ENCODE data around the gene SNU13. TPM values are rescaled to one million over a fixed set of nuclear protein-coding genes. Genes with fewer than 3 reads are reported as not detected.

SNU13 gene
- total and polyA plus RNA-seq, 2 of the 4 experiments (the other 2 are of a cell fraction) = 122 to 185 TPM

- dilution Hi-C loops (cut with HindIII; ENCODE audit: low sequenced_read_pairs, unreplicated experiment) = no loop called here
- Histone ChIP-seq H4K20me1 (ENCODE audit: insufficient read depth, low read length) (peaks cover 18% of the 10 kb centered on the region), H2AK9ac (replicated peaks; ENCODE audit: low read depth, low read length, poor library complexity) (no peak overlapping the region), H3K27me3 (ENCODE audit: control insufficient read depth, insufficient read depth, low read length) (no peaks in the 10 kb centered on the region), H3K4ac (ENCODE audit: low read depth, low read length) (no peak overlapping the region), H3K9me1 (ENCODE audit: insufficient read depth, low read length) (peaks cover 12% of the 10 kb centered on the region), H4K5ac (ENCODE audit: low read depth, low read length) (no peak overlapping the region), H3K9ac (ENCODE audit: low read depth, low read length) (no peak overlapping the region), H2AFZ (replicated peaks; ENCODE audit: low read length, poor library complexity) (no peak overlapping the region), H3K56ac (ENCODE audit: extremely low read depth, insufficient read depth, low read length) (no peak overlapping the region), H3K23ac (ENCODE audit: low read depth, low read length) (no peak overlapping the region), H3K4me3 (ENCODE audit: insufficient read depth, low read depth, low read length) (no peak overlapping the region), H2BK15ac (ENCODE audit: low read depth, low read length) (no peak overlapping the region), H3K4me1 (ENCODE audit: control insufficient read depth, insufficient read depth, low read length) (no peaks in the 10 kb centered on the region; the same call in 1 of the 2 replicates), H4K8ac (ENCODE audit: low read depth in 2 of 2, low read length in 2 of 2) (no peak overlapping the region), H3K18ac (ENCODE audit: low read depth, low read length) (no peak overlapping the region), H2BK120ac (ENCODE audit: low read depth, low read length) (no peak overlapping the region), H3K14ac (replicated peaks; ENCODE audit: low read depth, low read length) (no peak overlapping the region), H4K91ac (ENCODE audit: insufficient read depth, low read depth, low read length) (no peak overlapping the region), H3K9me3 (ENCODE audit: control insufficient read depth, insufficient read depth, low read length) (no peaks in the 10 kb centered on the region), H3K79me1 (ENCODE audit: low read depth in 1 of 2, low read length in 2 of 2) (peaks cover 25 to 78% of the 10 kb centered on the region in 2 experiments), H2BK5ac (ENCODE audit: low read depth, low read length, poor library complexity, severe bottlenecking) (no peak overlapping the region), H2BK20ac (ENCODE audit: low read depth, low read length) (no peak overlapping the region), H3K4me2 (ENCODE audit: low read depth, low read length) (no peak overlapping the region), H3K36me3 (ENCODE audit: control insufficient read depth, insufficient read depth, low read length) (peaks cover 35% of the 10 kb centered on the region), H3K27ac (ENCODE audit: insufficient read depth, low read length) (no peak overlapping the region), H2AK5ac (ENCODE audit: low read depth, low read length) (no peak overlapping the region)
- in situ Hi-C loops (cut with MboI; ENCODE audit: low sequenced_read_pairs) = no loop called here
- no CpG with 5 or more reads among the region's 4 CpGs for WGBS, 2 experiments (ENCODE audit: extremely low coverage in 2 of 2, insufficient read length in 1 of 2)
- no peak for TF ChIP-seq FOS (IDR thresholded peaks at IDR 0.05; ENCODE audit: low read depth, low read length)
- TF ChIP-seq NFE2L2 (IDR thresholded peaks at IDR 0.05; ENCODE audit: low read depth, low read length) = no peak
- no peak for TF ChIP-seq RFX5 (IDR thresholded peaks at IDR 0.05; ENCODE audit: low read depth, low read length)
- no peak for TF ChIP-seq POLR2A (IDR thresholded peaks at IDR 0.05; ENCODE audit: low read depth, low read length)
- TF ChIP-seq MXI1 (IDR thresholded peaks at IDR 0.05; ENCODE audit: borderline replicate concordance, low read depth, low read length) = no peak
- no peak for TF ChIP-seq SMC3 (IDR thresholded peaks at IDR 0.05; ENCODE audit: low read depth, low read length)
- no peak for TF ChIP-seq MAZ (IDR thresholded peaks at IDR 0.05; ENCODE audit: borderline replicate concordance, low read depth, low read length)
- no peak for TF ChIP-seq BHLHE40 (IDR thresholded peaks at IDR 0.05; ENCODE audit: low read depth, low read length)
- CTCF ChIA-PET = no interaction called here
- no TSS peak for BruUV-seq (replicated peaks)
- POLR2A ChIA-PET (ENCODE audit: unreplicated experiment) = no interaction called here
- intact Hi-C loops (cut with micrococcal nuclease) = no loop called here
- no peak for DNase-seq
- no peak for ATAC-seq (ENCODE audit: low read depth)
Observed at GRCh38 chr22:41676134-41676533, 12.5 kb downstream of the SNU13 start.

Data from IMR-90 (cell line).